Stimulated activated CD4-positive, alpha-beta T cell treated with anti-CD3 and anti-CD28 coated beads, Interleukin-4, amount 100 ng/mL, for 48 hours (primary cell): ENCODE measurements around the gene TANK.
"Not testable (repeated sequence)": the region's sequence is repeated elsewhere in the genome, so short reads cannot be mapped to it uniquely, and the experiment has no call there.

Experiments used
- DNase-seq, 2 donors: peaks; one replicate each; pipeline ENCODE4 v3.0.0-alpha.2; 2020; ENCODE audit warnings: low read depth in 2 of 2

The TANK gene

DNA sequence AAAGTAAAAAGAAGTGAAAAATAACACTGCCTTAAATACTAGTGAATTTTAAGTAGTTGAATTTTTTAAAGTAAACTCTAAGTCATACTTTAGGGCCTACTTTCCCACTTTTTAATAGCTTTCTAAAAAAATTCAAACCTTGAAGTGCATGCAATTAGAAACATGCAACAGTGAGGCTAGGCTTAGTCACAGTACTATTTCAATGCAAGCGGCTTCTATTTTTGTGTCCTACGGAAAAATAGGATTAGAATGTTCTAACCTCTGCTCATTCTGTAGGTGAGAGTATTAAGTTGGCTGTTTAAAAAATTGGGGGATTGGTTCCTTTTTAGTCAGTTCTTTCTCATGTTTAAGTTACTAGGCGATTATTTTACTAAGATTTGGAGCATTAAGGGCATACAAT is 108.9 kb downstream of the TANK start:
- no peak for DNase-seq

DNA sequence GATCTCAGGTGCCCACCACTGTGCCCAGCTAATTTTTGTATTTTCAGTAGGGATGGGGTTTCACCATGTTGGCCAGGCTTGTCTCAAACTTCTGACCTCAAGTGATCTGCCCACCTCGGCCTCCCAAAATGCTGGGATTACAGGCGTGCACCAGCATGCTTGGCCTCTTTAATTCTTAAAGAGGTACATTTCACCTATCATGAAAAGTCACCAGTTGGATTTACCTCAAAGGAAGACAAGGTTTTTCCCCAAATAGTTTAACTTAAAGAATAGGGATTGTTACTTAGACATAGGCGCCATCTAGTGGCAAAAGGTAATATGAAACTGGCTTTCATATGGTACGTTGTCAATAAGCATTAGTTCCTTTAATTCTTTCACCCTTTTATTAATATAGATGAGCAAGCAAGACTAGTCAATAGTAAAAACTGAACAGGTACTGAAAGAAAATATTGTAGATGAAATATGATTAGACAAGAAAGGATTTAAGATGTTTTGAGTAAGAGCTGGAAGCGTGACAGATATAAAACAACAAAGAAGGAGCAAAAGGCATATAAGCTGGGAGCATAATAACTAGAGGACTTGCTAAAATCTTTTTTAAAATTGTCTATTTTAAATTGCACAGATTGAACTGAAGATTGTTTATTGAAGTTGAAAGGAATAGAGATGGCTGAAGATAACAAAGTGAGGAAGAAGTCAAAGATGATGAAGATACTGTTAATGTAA is 113.0 kb downstream of the TANK start:
- DNase-seq = no peak

DNA sequence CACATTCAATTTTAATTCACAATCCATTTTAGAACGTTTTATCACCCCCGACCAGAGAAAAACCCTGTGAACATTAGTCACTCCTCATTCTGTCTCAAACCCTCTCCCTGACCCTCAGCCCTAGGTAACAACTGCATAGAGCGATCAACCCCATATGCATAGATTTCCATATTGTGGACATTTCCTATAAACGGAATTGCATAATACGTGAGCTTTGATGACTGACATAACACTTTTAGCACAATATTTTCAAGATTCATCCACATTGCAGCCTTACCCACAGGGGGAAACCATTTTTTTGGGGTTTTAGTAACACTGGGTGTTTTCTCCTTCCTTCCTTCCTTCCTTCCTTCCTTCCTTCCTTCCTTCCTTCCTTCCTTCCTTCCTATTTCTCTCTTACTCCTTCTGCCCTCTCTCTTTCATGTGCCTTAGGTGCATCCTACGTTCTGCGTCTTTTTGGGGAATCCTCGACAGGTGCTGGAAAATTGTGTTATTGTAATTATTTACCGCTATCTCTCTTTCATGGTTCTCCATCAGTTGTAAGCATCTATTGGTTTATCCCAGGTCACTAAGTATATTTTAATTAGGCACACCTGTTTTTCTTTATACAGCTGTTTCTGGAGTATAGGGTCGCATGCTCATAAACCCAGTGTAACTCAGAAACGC is 118.5 kb downstream of the TANK start:
- not testable (repeated sequence) for DNase-seq

DNA sequence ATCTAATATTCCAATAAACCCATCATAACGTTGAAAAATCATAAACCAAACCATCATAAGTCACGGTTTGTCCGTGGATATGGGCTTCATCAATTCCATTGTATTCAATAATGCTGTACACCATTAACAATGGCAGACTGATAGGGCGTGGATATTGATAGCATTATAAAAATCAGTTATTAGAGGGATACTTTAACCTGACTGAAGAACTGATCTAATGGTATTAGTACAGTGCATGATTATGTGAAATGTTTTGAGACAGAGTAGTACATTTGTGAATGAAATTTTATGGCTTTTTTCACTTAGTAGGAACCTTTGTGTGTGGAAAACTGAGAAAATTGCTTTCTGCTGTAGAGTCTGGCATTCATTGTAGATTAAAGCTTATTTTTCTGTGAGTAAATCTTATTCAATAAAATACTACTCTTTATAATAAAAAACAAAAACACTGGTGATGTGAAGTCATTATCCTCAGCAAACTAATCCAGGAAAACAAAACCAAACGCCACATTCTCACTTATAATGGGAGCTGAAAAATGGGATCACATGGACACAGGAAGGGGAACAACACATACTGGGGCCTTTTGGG is 119.1 kb downstream of the TANK start:
- not testable (repeated sequence) for DNase-seq

DNA sequence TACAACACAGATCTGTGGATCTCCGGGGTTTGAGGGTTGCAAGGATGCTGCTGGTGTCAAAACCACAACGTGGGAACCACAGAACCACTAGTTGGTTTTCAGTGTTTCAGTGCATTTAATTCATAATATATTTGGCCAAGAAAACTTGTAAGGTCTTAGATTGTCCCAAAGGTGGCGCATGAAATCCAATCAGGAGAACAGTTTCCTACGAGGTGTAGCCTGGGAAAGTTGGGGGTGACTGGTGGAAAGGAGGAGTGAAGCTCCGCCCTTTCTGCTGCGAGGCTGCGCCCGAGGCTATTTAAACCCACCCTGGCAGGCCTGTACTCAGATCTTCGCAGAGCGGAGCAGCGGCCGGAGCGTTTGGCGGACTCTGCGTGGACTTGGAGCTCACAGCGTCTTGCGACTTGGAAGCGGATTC is 120.7 kb downstream of the TANK start:
- not testable (repeated sequence) for DNase-seq

DNA sequence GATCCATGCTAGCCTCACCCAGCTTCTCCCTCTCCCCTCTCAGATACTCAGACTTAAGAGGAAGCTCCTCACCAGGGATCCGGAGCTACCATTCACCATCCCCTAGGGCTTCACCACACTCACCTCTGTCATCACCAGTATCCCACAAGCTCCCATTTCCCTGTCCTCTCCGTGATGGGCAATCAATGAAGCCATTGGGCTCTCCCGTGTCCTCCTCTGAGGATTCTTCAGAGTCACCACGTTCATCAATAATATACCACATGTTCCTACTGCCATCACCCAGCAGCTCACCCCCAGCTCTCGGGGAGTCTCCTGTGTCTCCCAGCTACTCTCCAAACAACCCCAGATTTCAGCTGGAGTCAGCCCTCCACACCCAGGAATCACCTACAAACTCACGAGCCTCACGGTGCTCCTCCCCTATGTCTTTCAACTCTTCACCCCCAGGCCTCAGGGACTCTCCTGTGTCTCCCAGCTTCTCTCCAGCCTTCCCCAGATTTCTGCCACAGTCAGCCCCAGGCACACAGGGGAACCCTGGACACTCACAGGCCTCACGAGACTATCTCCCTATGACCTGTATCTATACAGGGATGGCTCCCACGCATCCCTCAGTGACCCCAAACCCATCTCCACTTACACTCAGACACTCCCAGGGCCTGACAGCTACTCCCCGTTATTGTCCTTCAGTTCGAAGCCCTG is 121.5 kb downstream of the TANK start:
- not testable (repeated sequence) for DNase-seq

DNA sequence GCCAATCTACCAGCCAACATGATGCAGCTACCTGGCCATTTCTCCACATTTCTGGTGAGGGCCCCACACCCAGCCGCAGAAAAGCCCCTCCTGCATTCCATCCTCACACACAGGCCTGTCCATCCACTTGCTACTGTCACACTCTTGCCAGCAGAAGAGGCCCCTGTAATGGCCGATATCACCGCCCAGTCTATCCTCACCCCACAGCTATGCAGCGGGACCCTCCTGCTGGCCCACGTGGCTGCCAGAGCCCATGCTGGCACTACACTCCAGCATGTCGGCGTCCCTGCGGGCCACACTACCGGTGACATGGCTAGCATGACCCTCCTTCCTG is 122.0 kb downstream of the TANK start:
- not testable (repeated sequence) for DNase-seq

DNA sequence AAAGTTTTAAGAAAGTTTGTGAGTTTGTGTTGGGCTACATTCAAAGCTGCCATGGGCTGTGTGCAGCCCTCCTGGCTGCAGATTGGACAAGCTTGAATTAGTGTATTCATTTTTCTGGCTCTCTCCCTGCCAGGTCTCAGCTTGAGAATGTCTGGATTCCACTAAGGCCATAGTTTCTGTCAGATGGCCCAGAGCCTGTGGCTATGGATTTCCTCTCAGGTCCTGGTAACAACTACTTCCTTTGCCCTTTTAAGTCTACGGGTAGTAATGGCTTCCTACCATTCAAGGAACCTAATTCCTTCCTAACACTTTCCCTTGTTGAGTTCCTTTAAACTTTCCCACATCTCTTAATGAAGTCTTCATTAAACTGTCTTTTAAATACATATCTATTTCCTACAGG is 123.7 kb downstream of the TANK start:
- DNase-seq = no peak
